ENCODE data around the gene CUL4A.
"Not testable (repeated sequence)": the region's sequence is repeated elsewhere in the genome, so short reads cannot be mapped to it uniquely, and the experiment has no call there.

Gene CUL4A

DNA sequence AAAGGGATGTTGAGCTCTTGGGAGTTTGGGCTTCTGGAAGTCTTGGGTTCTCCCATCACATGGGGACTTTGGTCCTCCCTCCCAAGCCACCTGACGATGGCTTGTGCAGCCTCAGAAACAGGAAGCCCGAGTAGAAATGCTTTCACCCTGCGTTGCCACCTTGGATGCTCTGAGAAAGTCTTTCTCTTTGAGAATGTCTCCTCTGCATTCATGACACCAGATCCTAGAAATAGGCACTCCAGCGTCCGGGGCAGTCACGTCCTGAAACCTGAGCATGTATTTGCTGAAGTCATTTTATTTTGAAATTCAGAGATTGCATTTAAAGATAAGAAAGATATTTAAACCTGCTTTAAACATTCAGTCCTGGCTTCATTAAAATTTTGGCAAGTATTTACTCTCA is 34.4 kb downstream of the CUL4A start:
- no peak for DNase-seq

DNA sequence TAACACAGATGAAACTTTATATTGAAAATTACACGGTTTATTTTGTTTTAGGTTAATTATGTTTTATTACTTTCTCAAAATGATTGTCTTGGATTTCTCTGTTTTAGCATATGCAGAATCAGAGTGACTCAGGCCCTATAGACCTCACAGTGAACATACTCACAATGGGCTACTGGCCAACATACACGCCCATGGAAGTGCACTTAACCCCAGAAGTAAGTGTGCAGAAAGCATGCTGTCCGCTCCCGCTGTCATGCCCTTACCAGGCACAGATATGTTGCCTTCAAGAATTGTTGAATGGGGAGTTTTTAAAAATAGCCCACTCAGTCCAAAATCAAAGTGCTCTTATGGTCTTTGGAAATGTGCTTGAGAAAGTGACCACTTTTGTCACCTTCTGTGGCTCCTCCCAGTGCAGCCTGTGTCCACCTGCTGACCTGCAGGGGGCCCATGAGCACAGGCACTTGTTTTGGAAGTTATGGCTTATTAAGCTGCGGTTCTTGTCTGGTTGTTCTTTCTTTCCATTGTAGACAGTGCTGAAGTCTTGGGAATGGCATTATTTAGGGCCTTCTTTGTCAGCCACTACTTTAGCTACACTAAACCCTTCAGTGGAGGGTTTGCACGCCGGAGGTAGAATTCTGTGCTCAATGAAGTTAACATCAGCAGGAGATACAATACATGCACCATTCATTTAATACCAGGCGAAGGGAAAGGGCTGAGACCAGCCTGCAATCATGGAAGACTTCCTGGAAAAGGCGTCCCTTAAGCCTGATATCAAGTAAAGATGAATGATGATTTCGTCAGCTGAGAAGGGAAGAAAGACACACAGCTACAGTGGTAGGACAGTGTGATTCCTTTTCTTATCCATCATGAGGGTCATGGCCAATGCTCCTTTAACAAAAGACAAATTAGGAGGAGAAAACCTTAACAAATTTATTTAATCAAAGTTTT is 36.7 kb downstream of the CUL4A start:
- DNase-seq = no peak

DNA sequence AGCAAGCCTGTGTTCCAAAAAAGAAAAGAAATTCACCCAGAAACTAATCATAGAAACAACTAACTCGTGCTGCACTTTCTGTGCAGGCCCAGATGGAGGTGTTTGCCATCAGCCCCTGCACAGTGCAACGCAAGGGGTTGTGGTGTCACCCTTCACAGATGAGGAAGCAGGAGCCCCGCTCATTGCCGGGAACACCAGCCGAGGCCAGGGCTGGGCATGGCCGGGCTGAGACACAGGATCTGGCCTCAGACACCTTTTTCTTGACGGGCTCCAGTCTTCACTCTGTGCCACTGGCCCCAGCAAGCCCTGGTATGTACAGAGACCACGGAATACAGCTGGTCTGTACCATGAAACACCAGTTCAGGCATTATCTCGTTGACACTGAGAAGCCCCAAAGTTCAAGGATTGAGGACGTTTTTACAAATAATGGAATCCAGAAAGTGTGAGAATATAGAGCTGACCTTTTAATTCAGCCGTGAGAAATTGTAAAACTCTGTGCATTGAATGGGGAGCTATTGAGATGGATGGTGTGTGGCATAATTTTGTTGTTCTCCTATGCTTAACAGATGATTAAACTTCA is 43.2 kb downstream of the CUL4A start:
- no peak for DNase-seq

DNA sequence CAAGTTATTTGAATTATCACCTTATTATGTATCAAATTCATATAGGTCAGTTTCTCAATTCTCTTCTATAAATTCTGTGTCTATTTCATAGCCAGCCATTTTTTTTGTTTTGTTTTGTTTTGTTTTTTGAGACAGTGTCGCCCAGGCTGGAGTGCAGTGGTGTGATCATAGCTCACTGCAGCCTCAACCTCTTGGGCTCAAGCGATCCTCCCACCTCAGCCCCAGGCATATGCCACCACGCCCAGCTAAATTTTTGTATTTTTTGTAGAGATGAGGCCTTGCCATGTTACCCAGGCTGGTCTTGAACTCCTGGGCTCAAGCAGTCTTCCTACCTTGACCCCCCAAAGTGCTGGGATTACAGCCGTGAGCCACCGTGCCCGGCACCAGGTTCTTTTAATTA is 48.5 kb downstream of the CUL4A start:
- DNase-seq = not testable (repeated sequence)

DNA sequence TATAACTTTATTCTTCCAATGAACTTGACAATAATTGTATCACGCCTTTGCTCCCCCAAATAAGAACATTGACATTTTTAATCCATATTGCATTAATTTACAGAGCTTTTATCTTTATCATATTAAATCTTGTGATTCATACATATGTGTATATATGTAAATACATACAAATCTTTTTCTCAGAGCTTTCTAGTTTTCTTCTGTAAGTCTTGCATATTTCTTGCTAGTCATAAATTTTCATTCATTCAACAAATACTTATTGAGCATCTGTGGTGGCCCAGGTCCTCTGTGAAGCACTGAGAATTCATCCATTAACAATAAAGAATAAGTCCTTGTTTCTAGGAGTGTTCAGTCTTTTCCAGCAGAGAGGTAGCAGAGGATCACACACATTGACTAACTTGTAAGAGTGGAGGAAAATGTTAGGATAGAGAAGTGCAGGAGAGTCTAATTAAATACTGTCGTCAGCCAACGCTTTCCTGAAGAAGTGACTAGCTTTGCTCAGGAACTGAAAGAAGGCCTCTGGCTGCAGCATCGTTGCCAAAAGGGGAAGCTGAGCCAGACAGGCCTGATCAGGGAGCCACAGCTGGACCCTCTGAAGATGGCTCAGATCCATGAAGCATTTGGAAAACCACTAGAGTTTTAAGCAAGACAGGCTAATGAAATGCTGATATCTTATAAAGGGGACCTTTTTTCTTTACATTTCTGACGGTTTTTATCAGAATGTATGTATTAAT is 49.1 kb downstream of the CUL4A start:
- no peak for DNase-seq

DNA sequence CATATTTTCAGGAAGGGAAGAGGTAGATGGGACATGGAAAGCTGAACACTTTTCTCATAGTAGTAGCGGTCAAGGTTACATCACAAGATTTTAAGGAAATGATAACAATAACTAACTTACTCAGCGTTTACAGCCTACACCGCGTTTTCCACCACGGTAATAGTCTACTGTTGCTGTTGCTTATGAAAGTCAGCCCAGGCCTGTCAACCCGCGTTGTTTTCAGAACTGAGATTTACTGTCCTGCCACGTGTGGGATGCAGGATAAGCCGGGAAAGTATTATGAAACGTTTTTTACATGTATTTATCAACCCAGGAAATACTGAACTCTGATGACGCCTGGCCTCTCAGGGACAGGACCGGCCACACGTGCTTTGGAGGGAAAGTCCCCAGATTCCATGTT is 51.6 kb downstream of the CUL4A start:
- DNase-seq = no peak

DNA sequence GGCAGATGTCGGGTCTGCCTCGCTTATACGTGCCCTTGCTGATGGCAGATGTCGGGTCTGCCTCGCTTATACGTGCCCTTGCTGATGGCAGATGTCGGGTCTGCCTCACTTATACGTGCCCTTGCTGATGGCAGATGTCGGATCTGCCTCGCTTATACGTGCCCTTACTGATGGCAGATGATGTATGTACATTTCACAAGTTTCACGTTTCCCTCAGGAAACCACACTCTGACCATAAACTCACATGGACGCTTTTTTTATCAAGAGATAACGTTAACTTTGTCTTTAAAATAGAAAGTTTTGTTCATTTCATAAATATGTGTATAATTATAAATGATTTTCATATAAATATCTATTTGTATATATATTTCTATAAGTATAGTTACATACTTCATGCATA is 53.6 kb downstream of the CUL4A start:
- DNase-seq = not testable (repeated sequence)

DNA sequence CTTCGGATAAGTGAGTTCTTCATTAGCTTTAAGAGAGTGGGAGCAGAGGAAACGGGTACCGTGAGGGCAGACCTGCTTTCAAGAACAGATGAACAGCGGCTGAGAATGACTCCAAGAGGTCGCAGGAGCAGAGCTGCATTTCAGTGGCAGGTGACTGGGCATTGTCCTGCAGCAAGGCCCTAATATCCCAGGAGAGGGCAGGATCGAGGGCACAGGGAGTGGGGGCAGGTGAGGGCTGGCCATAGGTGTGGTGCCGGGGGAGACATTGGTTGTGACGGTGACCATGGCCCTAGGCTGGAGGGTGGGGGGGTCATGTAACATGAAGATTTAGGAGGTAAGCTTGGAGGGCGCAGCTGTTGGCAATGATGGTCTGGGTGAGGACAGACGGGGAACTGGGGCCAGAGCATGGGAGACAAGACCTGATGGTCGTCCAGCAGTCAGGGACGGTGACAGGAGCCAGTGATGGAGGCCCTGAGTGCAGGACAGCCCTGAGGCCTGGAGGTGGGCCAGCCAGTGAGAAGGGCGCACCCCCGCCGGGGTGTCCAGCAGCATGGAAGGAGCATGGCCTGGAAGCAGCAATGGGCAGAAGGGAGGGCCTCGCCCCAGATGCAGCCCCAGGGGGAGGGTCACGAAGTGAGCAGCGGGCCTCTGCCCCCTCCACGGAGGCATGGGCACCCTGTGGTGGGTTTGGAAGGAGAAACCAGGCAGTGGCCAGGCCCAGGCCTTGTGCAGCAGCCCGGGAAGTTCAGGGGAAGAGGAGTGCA is 58.4 kb downstream of the CUL4A start:
- DNase-seq = no peak

DNA sequence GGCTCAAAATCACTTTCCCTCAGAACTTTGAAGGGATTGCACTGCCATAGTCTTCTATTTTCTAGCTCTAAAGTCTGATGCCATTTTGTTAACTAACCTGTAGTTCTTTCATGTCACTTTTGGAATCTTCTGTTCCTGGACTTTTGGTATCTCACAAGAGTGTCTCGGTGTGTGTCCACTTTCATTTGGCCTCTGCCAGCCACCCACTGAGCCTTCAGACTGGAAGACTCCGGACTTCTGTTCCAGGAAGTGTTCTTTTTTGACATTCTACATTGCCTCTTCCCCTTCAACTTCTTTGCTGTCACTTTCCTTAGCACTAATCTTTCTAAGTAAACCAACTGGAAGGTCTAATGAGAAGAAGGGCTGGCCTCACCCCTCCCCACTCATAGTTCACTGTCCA is 62.6 kb downstream of the CUL4A start:
- DNase-seq = no peak

DNA sequence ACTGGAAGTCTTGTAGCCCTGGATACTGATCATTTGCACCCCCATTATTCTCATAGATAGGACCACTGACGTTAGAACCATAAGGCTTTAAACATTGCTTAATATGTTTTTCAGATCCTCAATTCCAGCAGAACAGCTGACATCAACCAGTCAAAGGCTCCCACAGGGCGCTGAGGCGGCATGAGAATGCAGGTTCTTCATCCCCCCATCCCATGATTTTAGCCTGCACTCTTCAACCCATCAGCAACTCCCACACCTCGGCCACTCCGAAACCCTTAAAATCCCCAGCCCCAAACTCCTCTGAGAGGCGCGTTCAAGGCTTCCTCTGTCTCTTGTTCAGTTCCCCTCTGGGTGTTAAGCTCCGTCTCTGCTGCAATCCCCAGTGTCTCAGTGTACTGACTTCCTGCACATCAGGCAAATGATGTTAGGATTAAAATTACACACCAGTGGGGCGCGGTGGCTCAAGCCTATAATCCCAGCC is 63.3 kb downstream of the CUL4A start:
- no peak for DNase-seq

DNA sequence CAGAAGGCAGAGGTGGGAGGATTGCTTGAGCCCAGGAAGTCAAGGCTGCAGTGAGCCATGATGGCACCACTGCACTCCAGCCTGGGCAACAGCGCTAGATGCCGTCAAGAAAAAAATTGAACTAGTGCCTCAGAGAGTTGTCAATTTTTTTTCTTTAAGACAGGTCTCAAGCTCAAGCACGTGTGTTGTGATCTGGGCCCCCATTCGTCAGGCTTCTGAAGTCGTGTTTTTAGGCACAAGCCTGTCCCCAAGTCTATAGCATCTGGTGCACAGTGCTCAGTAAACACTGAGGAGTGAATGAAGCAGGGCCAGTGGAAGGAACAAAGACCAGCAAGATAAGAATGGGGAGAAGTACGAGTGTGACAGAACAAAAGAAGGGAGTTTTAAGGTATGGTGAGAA is 63.9 kb downstream of the CUL4A start:
- DNase-seq = no peak

DNA sequence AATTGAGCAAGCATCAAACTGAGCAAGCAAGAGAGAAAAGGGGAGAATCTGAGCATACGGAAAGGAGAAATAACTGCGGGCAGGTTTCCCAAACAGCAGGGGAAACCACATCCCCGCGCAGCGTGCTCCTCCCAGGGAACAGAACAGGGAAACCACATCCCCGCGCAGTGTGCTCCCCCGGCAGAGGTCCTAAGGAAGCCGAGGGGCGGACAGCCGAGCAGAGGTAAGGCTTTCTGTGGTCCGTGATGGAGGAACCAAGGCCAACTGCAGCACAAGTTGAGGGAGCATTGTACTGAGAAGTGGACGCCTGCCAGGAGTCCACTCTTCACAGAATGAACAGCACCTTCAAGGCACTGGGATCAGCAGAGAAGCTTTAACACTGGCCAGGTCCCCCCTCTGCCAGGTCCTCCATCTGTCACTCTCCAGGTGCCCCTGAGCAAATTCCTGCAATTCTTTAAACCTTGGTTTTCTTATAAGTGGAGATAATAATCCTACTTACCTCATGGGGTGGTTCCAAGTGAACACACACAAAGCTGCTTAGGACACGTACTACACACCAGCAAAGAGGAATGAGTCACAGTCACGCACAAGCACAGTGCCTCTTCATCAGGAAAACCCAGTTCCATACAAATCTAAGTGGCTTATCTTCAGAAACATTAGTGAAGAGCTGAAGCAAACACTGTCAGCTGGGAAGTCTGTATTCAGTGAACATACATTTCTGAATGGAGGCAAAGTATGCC is 64.6 kb downstream of the CUL4A start:
- DNase-seq = no peak

DNA sequence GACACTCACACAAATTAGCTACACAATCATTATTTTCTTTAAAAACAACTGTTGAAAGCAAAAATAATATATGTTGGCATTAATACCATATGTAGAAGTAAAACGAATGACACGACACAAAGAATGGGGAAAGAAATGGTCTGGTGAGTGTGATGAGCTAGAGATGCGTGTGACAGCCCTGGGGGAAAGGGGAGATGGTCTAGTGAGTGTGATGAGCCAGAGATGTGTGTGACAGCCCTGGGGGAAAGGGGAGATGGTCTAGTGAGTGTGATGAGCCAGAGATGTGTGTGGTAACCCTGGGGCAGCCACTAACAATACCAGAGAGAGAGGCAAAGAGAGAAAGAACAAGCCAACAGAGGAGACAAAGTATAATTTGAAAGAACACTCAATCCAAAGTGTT is 65.3 kb downstream of the CUL4A start:
- DNase-seq = no peak

DNA sequence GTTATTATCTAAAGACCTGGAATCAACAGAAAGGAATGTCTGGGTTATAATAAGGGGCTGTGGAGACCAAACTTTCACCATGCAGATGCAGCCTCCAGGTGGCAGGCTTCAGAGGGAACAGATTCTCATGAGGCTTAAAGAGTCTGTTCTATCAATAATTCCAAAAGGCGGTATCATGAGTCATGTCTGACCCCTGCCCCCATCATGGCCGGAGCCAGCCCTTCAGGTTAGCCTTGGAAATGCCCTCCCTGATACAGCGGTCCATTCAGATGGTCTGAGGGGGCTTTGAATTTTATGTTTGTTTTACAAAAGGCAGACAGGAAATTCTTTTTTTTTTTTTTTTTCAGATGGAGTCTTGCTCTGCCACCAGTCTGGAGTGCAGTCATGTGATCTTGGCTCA is 66.0 kb downstream of the CUL4A start:
- DNase-seq = no peak

DNA sequence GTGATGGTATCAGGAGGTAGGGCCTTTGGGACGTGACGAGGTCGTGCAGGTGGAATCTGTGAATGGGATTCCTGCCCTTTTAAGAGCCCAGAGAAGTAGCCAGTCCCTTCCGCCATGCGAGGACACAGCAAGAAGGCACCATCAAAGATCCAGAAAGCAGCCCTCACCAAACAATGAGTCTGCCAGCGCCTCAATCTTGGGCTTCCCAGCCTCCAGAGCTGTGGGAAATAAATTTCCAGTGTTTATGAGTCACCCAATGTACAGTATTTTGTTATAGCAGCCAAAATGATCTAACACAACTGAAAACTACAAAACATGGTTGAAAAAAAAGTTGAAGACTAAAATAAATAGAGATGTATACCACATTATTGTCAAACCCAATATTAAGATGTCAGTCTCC is 70.7 kb downstream of the CUL4A start:
- DNase-seq = no peak

DNA sequence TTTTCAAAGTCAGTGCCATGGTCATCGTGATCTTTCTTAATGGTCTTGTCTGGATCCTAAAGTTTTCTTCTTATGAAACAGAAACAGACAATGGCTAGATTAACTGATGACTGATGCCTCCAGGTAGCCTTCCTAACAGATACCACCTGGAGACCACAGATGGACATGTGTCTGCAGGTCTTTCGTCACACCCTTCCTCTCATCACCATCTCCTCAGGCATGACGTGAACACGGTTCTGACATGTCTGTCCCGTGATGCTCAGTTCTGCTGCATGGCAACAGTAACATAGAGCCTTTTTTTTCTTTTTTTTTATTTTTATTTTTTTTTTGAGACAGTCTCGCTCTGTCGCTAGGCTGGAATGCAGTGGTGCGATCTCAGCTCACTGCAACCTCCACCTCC is 74.5 kb downstream of the CUL4A start:
- no peak for DNase-seq

DNA sequence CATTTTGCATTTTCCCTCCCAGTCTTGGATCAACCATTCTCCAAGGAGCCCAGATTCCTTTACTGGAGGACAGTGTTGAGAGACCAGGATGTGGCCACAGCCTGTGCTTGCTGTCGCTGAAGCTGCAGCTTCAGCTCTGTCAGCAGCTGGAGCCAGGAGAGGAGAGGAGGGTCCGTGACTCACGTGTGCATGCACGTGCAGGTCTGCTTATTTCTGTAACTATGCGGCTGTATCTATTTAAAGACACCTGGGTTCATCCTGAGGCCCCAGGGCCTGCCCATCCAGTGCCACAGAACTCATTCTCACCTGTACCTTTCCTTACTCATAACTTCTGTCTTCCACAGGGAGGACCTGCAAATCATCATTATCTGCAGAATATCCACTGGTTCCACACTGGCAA is 79.5 kb downstream of the CUL4A start:
- DNase-seq = no peak

DNA sequence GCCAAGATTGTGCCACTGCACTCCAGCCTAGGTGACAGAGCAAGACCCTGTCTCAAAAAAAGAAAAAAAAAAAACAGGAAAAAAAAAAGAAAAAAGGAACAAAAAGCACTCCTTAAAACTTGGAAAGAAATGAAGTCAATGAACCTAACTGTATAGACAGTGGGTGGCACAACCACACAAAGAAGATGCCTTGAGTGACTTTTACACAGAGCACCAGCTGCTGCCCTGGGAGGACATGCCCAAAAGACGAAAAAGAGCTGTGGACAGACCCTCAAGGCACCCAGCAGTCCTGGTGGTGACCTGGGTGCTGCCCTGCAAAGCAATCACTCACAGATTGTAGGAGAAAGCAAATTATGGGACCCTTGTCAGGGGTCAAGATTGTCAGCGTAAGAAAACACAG is 81.7 kb downstream of the CUL4A start:
- no peak for DNase-seq

DNA sequence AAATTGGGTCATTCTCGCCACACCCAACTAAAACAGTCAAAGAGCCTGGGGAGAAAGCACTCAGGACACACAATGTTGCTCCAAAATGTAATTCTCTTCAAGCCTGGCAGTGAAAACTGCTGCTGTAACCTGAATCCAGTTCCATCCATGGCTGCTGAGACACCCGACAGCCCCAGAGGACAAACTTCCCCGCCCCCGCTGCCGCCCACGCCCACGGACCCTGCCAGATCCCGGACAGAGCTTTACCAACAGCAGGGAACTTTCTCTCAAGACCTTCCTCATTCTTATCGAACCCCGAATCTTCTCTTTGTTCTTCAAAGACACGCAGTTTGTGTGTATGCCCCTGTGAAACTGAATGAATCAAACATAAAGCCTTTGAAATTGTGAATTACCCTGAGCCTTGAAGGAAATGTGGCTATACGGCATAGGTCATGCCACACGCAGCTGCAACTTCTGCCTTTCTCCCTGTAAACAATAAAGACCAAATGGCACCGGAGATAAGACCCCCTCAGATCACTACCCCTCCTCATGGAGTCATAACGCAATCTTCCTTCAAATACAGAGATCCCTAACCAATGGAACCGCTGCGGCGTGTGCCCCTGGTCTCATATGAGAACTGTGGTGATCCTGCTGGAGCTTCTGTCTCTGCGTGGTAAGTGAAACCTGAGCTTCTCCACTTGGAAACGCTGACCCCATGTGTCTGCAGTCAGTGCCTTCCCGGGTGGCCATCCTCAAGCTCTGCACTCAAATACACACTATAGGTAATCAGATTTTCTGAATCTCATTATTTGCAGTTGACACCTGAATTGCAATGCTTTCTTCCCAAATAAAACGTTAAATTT is 82.8 kb downstream of the CUL4A start:
- no peak for DNase-seq

DNA sequence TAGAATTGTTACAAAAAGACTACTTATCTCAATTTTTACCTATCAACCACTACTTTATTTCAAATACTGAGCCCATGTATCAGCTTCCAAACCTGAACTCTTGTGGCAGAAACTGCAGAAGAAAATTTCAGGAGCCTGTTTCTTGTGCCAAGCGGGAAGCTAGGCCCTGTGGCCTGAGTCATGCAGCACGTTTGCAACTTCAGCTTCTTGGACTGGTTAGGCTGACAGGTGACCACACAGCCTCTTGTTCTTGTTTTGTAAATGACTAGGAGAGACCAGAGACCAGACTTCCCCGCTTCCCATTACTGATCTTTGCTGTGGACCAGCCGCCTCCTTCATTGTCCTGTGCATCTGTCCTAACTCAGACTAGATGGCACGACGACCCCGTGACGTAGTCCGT is 84.3 kb downstream of the CUL4A start:
- DNase-seq = no peak

DNA sequence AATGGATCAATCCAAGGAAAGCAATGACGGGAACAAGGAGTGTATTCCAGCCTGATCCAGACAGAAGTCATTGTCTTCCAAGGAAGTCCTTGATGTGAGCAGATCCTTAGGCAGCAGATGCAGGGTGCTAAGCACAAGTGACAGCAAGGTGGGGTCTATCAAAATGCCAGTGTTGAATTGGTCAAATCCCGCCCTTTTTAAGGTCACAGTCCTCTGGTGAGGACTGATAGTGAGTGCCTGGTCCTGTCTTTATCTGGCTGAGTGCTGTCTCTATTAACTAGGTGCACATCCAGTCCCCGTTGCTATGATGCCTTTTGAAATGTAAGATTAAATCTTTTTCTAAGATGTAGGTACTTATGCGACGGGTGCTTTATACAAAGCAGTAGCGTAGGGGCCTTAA is 86.4 kb downstream of the CUL4A start:
- no peak for DNase-seq
